SU-DHL-6 (cell line): ENCODE measurements around the gene CDKN1A.
"Not testable (repeated sequence)": the region's sequence is repeated elsewhere in the genome, so short reads cannot be mapped to it uniquely, and the experiment has no call there.

Experiments
- H2AFZ ChIP-seq: fragments of 200-600 bp; sonication (generic); 2 replicates; pipeline ENCODE4 v1.6.1; 2014; ENCODE audit warnings: low read depth, mild to moderate bottlenecking, moderate library complexity, mixed read lengths, antibody characterized with exemption, low read length; ENCODE audit not compliant: severe bottlenecking
- H3F3A ChIP-seq: fragments of 200-600 bp; shearing (Covaris generic); 2 replicates; pipeline ENCODE4 v1.6.0; 2016; ENCODE audit warnings: antibody characterized with exemption, mild to moderate bottlenecking; ENCODE audit not compliant: insufficient read depth
- H3K27ac ChIP-seq: fragments of 200-600 bp; sonication (generic); 2 replicates; pipeline ENCODE4 v1.5.1; 2016; ENCODE audit warnings: low read depth, mild to moderate bottlenecking, low read length, moderate library complexity, mixed read lengths
- H3K27me3 ChIP-seq: fragments of 200-600 bp; sonication (generic), shearing (Covaris generic); 2 replicates; pipeline ENCODE4 v1.6.0; 2014; ENCODE audit warnings: mild to moderate bottlenecking, low read length
- H3K36me3 ChIP-seq: fragments of 200-600 bp; sonication (generic); 2 replicates; pipeline ENCODE4 v1.6.1; 2014; ENCODE audit warnings: mild to moderate bottlenecking, low read length, mixed read lengths
- H3K4me2 ChIP-seq: fragments of 300-600, 200-600 bp; shearing (Covaris generic), sonication (generic); 2 replicates; pipeline ENCODE4 v1.6.0; 2014; ENCODE audit warnings: low read length, low read depth, mild to moderate bottlenecking; ENCODE audit not compliant: poor library complexity, severe bottlenecking
- H3K4me3 ChIP-seq: fragments of 200-600 bp; sonication (generic); 2 replicates; pipeline ENCODE4 v1.5.1; 2014; ENCODE audit warnings: antibody characterized with exemption, low read length, mild to moderate bottlenecking, mixed read lengths; ENCODE audit not compliant: insufficient read depth, poor library complexity, severe bottlenecking
- H3K79me2 ChIP-seq: fragments of 200-600 bp; sonication (generic); 2 replicates; pipeline ENCODE4 v1.6.1; 2014; ENCODE audit warnings: mild to moderate bottlenecking, low read length, moderate library complexity; ENCODE audit not compliant: insufficient read depth
- H3K9ac ChIP-seq: fragments of 200-600 bp; sonication (generic); 2 replicates; pipeline ENCODE4 v1.7.0; 2014; ENCODE audit warnings: mild to moderate bottlenecking, low read length
- H3K9me2 ChIP-seq: fragments of 200-600 bp; sonication (generic); replicated peaks from 2 replicates; pipeline ENCODE4 v1.6.1; 2014; ENCODE audit warnings: low read length; ENCODE audit not compliant: insufficient read depth
- H3K9me3 ChIP-seq: fragments of 200-600 bp; sonication (generic); 2 replicates; pipeline ENCODE4 v1.6.1; 2014; ENCODE audit warnings: low read length, mixed read lengths; ENCODE audit not compliant: insufficient read depth
- H4K20me1 ChIP-seq: fragments of 200-600 bp; sonication (generic); 2 replicates; pipeline ENCODE4 v1.6.1; 2014; ENCODE audit warnings: low read depth, mild to moderate bottlenecking, antibody characterized with exemption, low read length, moderate library complexity, mixed read lengths
- CTCF ChIP-seq: fragments of 200-600 bp; sonication (generic); IDR thresholded peaks from one replicate; pipeline ENCODE4 v1.5.1; 2017; ENCODE audit warnings: antibody characterized with exemption, mild to moderate bottlenecking, low read length, moderate library complexity; ENCODE audit not compliant: insufficient read depth, poor library complexity, severe bottlenecking
- EZH2phosphoT487 ChIP-seq: fragments of 200-600 bp; sonication (generic), shearing (Covaris generic); conservative IDR thresholded peaks from 2 replicates; pipeline ENCODE4 v1.6.1; 2018; ENCODE audit warnings: mild to moderate bottlenecking, antibody characterized with exemption, low read length, moderate library complexity, mixed read lengths

CDKN1A gene

DNA sequence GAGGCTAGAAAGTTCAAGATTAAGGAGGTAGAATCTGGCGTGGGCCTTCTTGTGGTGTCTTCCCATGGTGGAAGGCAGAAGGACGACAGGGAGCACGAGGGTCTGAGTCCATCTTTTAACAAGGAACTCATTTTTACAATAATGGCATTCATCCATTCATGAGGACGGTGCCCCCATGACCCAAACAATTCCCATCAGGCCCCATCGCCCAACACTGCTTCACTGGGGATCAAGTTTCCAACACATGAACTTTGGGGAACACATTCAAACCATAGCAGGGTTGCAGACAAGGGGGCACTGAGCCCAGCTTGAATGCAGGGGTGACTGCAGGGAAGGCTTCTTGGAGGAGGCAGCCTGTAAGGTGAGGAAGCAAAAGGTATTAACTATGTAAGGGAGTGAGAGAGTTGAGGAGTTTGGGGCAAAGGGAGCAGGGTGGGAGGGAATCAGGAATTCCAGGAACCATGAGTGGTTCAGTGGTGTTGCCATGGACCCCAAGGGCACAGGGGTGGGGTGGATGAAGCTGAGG lies 24.6 kb downstream of the CDKN1A start:
- H3K27ac ChIP-seq, result no peak overlapping the region
- H3K9me2 ChIP-seq, result no peaks in the 10 kb centered on the region
- H3K36me3 ChIP-seq, result no peaks in the 10 kb centered on the region
- H3K9ac ChIP-seq, result no peak overlapping the region
- H3K4me3 ChIP-seq, result no peak overlapping the region
- no peak overlapping the region for H3K4me2 ChIP-seq
- no peaks in the 10 kb centered on the region for H4K20me1 ChIP-seq
- no peaks in the 10 kb centered on the region for H3K79me2 ChIP-seq
- TF ChIP-seq EZH2phosphoT487 (no peak), CTCF (no peak)
- H2AFZ ChIP-seq, result no peak overlapping the region
- no peaks in the 10 kb centered on the region for H3F3A ChIP-seq
- no peaks in the 10 kb centered on the region for H3K9me3 ChIP-seq
- no peaks in the 10 kb centered on the region for H3K27me3 ChIP-seq

- no peak overlapping the region for H3K4me3 ChIP-seq
- no peaks in the 10 kb centered on the region for H3K36me3 ChIP-seq
- H3K9me2 ChIP-seq, result no peaks in the 10 kb centered on the region
- no peak overlapping the region for H3K27ac ChIP-seq
- no peaks in the 10 kb centered on the region for H3K9me3 ChIP-seq
- H3K9ac ChIP-seq, result no peak overlapping the region
- no peak overlapping the region for H2AFZ ChIP-seq
- no peaks in the 10 kb centered on the region for H3F3A ChIP-seq
- no peaks in the 10 kb centered on the region for H3K27me3 ChIP-seq
- TF ChIP-seq EZH2phosphoT487 (no peak), CTCF (no peak)
- H3K79me2 ChIP-seq, result no peaks in the 10 kb centered on the region
- no peaks in the 10 kb centered on the region for H4K20me1 ChIP-seq
- H3K4me2 ChIP-seq, result no peak overlapping the region
Observed at GRCh38 chr6:36703982-36704381, 25.5 kb downstream of the CDKN1A start.

DNA sequence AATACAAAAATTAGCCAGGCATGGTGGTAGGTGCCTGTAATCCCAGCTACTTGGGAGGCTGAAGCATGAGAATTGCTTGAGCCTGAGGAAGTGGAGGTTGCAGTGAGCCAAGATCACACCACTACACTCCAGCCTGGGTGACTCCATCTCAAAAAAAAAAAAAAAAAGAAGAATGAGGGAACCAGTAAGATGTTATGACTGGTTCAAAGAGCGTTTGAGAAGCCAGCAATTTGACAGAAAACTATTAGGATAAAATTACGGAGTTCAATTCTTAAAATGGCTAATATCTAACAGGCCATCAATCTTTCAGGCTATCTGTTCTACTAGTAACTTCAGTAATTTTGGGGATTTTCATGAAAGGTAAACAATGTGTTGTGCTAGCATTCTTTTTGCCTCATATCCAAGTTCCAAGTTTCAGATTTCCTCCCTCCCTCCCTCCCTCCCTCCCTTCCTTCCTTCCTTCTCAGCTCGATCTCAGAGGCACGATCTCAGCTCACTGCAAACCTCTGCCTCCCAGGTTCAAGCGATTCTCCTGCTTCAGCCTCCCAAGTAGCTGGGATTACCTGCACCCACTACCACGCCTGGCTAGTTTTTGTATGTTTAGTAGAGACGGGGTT lies 26.6 kb downstream of the CDKN1A start:
- not testable (repeated sequence) for H3K9me3 ChIP-seq, H4K20me1 ChIP-seq, H3K36me3 ChIP-seq, H3K4me3 ChIP-seq, H3F3A ChIP-seq, H3K9ac ChIP-seq, H3K79me2 ChIP-seq, H3K9me2 ChIP-seq, H2AFZ ChIP-seq, H3K27me3 ChIP-seq, H3K4me2 ChIP-seq, H3K27ac ChIP-seq

GRCh38 chr6:36706339-36706738 lies 27.8 kb downstream of the CDKN1A start:
- H3F3A ChIP-seq, result no peaks in the 10 kb centered on the region
- no peak overlapping the region for H3K9ac ChIP-seq
- no peak overlapping the region for H3K27ac ChIP-seq
- no peaks in the 10 kb centered on the region for H3K27me3 ChIP-seq
- no peak overlapping the region for H3K4me3 ChIP-seq
- TF ChIP-seq CTCF (no peak), EZH2phosphoT487 (no peak)
- H3K9me2 ChIP-seq, result no peaks in the 10 kb centered on the region
- no peak overlapping the region for H2AFZ ChIP-seq
- H3K36me3 ChIP-seq, result no peaks in the 10 kb centered on the region
- no peaks in the 10 kb centered on the region for H3K9me3 ChIP-seq
- H3K4me2 ChIP-seq, result no peak overlapping the region
- no peaks in the 10 kb centered on the region for H3K79me2 ChIP-seq
- no peaks in the 10 kb centered on the region for H4K20me1 ChIP-seq
